NCI-H1092 (cell line): ENCODE data around the gene CCDC146.
"Not testable (repeated sequence)": the region's sequence is repeated elsewhere in the genome, so short reads cannot be mapped to it uniquely, and the experiment has no call there.

ENCODE experiments used
- DNase-seq: peaks from one replicate; lab custom pipeline; 2025; lab: John Stamatoyannopoulos, UW

CCDC146 gene

GRCh38 chr7:77121860-77122681, at the start of gene CCDC146:
TSS of gene CCDC146 (plus strand) at chr7:77122615. CDS start at chr7:77167669, 45,054 bp downstream.
- DNase-seq = peak; percentile 99

- DNase-seq = not testable (repeated sequence)
Observed at GRCh38 chr7:77074786-77075396, 47.5 kb upstream of the CCDC146 start.

- DNase-seq = not testable (repeated sequence)
Observed at GRCh38 chr7:77077060-77077459, 45.4 kb upstream of the CCDC146 start.

- DNase-seq = not testable (repeated sequence)
Observed at GRCh38 chr7:77079112-77079511, 43.3 kb upstream of the CCDC146 start.

GRCh38 chr7:77079624-77080023, 42.8 kb upstream of the CCDC146 start:
- DNase-seq = not testable (repeated sequence)

GRCh38 chr7:77080236-77080635, 42.2 kb upstream of the CCDC146 start:
- not testable (repeated sequence) for DNase-seq

- DNase-seq = not testable (repeated sequence)
Observed at GRCh38 chr7:77082192-77082591, 40.2 kb upstream of the CCDC146 start.

GRCh38 chr7:77092301-77092700, 30.1 kb upstream of the CCDC146 start:
- DNase-seq = not testable (repeated sequence)

GRCh38 chr7:77100501-77100900, 21.9 kb upstream of the CCDC146 start:
- not testable (repeated sequence) for DNase-seq

GRCh38 chr7:77101187-77101586, 21.2 kb upstream of the CCDC146 start:
- DNase-seq = not testable (repeated sequence)

GRCh38 chr7:77102671-77103070, 19.7 kb upstream of the CCDC146 start:
- not testable (repeated sequence) for DNase-seq

GRCh38 chr7:77105904-77106303, 16.5 kb upstream of the CCDC146 start:
- not testable (repeated sequence) for DNase-seq

GRCh38 chr7:77107659-77108058, 14.8 kb upstream of the CCDC146 start:
- peak; percentile 15 for DNase-seq

- not testable (repeated sequence) for DNase-seq
Observed at GRCh38 chr7:77108362-77108761, 14.1 kb upstream of the CCDC146 start.

GRCh38 chr7:77112719-77113306, 9.6 kb upstream of the CCDC146 start:
- peak; percentile 4 for DNase-seq

GRCh38 chr7:77125486-77125885, 3.1 kb downstream of the CCDC146 start:
- not testable (repeated sequence) for DNase-seq

- DNase-seq = not testable (repeated sequence)
Observed at GRCh38 chr7:77127009-77127408, 4.6 kb downstream of the CCDC146 start.

GRCh38 chr7:77128582-77129410, 6.4 kb downstream of the CCDC146 start:
- DNase-seq = not testable (repeated sequence)

- DNase-seq = not testable (repeated sequence)
Observed at GRCh38 chr7:77131781-77132180, 9.4 kb downstream of the CCDC146 start.

- DNase-seq = not testable (repeated sequence)
Observed at GRCh38 chr7:77138668-77139067, 16.3 kb downstream of the CCDC146 start.

GRCh38 chr7:77140291-77140690, 17.9 kb downstream of the CCDC146 start:
- DNase-seq = not testable (repeated sequence)

- not testable (repeated sequence) for DNase-seq
Observed at GRCh38 chr7:77152232-77152631, 29.8 kb downstream of the CCDC146 start.
